Stomach (tissue), 4 donors: Measurements from ENCODE around the gene AMOTL2.

Experiments used
- EP300 ChIP-seq: sonication (generic); formaldehyde crosslinking; IDR thresholded peaks from one replicate; pipeline ENCODE4 v1.6.1; 2017; ENCODE audit warnings: antibody characterized with exemption
- POLR2A ChIP-seq, 4 donors: fragments of 450-650 bp; IDR thresholded peaks; one replicate each; pipeline ENCODE4 v1.6.1; 2016; ENCODE audit warnings: antibody characterized with exemption in 4 of 4, control low read depth in 2 of 4, mild to moderate bottlenecking in 1 of 4, moderate library complexity in 1 of 4
- TF ChIP-seq, protein P1 (sequence below), 7 experiments: fragments of 450-650 bp in 4 of 7; fragments of 200-600 bp in 3 of 7; sonication (generic) in 3 of 7; IDR thresholded peaks; one replicate each; pipeline ENCODE4 v1.5.1; 2016 to 2019; ENCODE audit warnings: antibody characterized with exemption in 7 of 7, control low read depth in 2 of 7, mild to moderate bottlenecking in 1 of 7

- TF ChIP-seq, protein P1, sequence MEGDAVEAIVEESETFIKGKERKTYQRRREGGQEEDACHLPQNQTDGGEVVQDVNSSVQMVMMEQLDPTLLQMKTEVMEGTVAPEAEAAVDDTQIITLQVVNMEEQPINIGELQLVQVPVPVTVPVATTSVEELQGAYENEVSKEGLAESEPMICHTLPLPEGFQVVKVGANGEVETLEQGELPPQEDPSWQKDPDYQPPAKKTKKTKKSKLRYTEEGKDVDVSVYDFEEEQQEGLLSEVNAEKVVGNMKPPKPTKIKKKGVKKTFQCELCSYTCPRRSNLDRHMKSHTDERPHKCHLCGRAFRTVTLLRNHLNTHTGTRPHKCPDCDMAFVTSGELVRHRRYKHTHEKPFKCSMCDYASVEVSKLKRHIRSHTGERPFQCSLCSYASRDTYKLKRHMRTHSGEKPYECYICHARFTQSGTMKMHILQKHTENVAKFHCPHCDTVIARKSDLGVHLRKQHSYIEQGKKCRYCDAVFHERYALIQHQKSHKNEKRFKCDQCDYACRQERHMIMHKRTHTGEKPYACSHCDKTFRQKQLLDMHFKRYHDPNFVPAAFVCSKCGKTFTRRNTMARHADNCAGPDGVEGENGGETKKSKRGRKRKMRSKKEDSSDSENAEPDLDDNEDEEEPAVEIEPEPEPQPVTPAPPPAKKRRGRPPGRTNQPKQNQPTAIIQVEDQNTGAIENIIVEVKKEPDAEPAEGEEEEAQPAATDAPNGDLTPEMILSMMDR (IDR thresholded peaks at IDR 0.05), result no peak
- TF ChIP-seq POLR2A (IDR thresholded peaks at IDR 0.05) (no peak), EP300 (no peak)
Measured at GRCh38 chr3:134352031-134352671, 22.1 kb downstream of the AMOTL2 start.
